B cell (primary cell): ENCODE data around the gene RTN4IP1. TPM values are rescaled to one million over a fixed set of nuclear protein-coding genes. Genes with fewer than 3 reads are reported as not detected.
A peak's percentile ranks its signal among the peaks of the same experiment; 100 is the strongest.

Experiments used
- ATAC-seq: fragments of 200-7000 bp; cut with Tn5 transposase; one replicate; pipeline ENCODE4 v1.10.0; 2021; ENCODE audit warnings: low read depth, mild to moderate bottlenecking, moderate number of reproducible peaks, moderate library complexity
- CTCF ChIA-PET: fragments of 350-600 bp; sonication (Branson Sonifier 250); formaldehyde crosslinking; loops from one replicate; lab custom pipeline; 2021; ENCODE audit warnings: antibody characterized with exemption, inconsistent platforms; lab: Charles Lee
- POLR2A ChIA-PET: fragments of 350-600 bp; sonication (Branson Sonifier 250); formaldehyde crosslinking; loops from one replicate; lab custom pipeline; 2021; ENCODE audit warnings: antibody characterized with exemption; lab: Charles Lee
- DNase-seq: peaks from one replicate; pipeline ENCODE4 v3.0.0; 2013
- H2AFZ ChIP-seq: 2 replicates; pipeline ENCODE4 v1.6.1; 2012; ENCODE audit warnings: mild to moderate bottlenecking, low read depth, low read length; ENCODE audit not compliant: insufficient read depth, poor library complexity, severe bottlenecking
- H3K27ac ChIP-seq, 2 donors: 1 replicate in 1 of 2; 2 replicates in 1 of 2; pipeline ENCODE4 v1.5.1; 2012 to 2013; ENCODE audit warnings: low read length in 2 of 2, mild to moderate bottlenecking in 2 of 2, moderate library complexity in 1 of 2
- H3K27me3 ChIP-seq, 4 experiments: fragments of 200-600 bp in 1 of 4; sonication (generic) in 1 of 4; replicated peaks in 1 of 4; 1 replicate in 2 of 4; 2 replicates in 2 of 4; pipeline versions ENCODE4 v1.6.1 to v1.7.0; 2013 to 2016; ENCODE audit warnings: low read length in 3 of 4, mild to moderate bottlenecking in 2 of 4, mixed read lengths in 1 of 4, moderate library complexity in 1 of 4; ENCODE audit not compliant: insufficient read depth in 4 of 4, control insufficient read depth in 3 of 4; ENCODE audit errors: control extremely low read depth in 1 of 4
- H3K36me3 ChIP-seq, 2 experiments: replicated peaks in 1 of 2; 1 replicate in 1 of 2; 2 replicates in 1 of 2; pipeline versions ENCODE4 v1.6.1 to v1.7.1; 2013; ENCODE audit warnings: low read length in 1 of 2; ENCODE audit not compliant: insufficient read depth in 2 of 2, control insufficient read depth in 1 of 2; ENCODE audit errors: control extremely low read depth in 1 of 2, extremely low read depth in 1 of 2
- H3K4me1 ChIP-seq, 2 donors: fragments of 200-600 bp in 1 of 2; sonication (generic) in 1 of 2; 1 replicate in 1 of 2; 2 replicates in 1 of 2; pipeline versions ENCODE4 v1.5.1 to v1.6.1; 2013 to 2017; ENCODE audit warnings: low read length in 2 of 2; ENCODE audit not compliant: control insufficient read depth in 2 of 2, insufficient read depth in 2 of 2
- H3K4me2 ChIP-seq: replicated peaks from 2 replicates; pipeline ENCODE3; 2012; ENCODE audit warnings: mild to moderate bottlenecking, low read depth, low read length; ENCODE audit not compliant: poor library complexity, severe bottlenecking
- H3K4me3 ChIP-seq, 5 experiments: fragments of 200-600 bp in 1 of 5; sonication (generic) in 1 of 5; 1 replicate in 3 of 5; 2 replicates in 2 of 5; pipeline versions ENCODE4 v1.5.1 to v1.7.0; 2011 to 2016; ENCODE audit warnings: low read length in 4 of 5, mild to moderate bottlenecking in 4 of 5, low read depth in 2 of 5, control low read depth in 1 of 5, moderate library complexity in 1 of 5; ENCODE audit not compliant: insufficient read depth in 1 of 5; ENCODE audit errors: control extremely low read depth in 1 of 5, extremely low read depth in 1 of 5
- H3K79me2 ChIP-seq: fragments of 200-600 bp; sonication (generic); one replicate; pipeline ENCODE4 v1.6.0; 2016; ENCODE audit warnings: low read length; ENCODE audit not compliant: control insufficient read depth, insufficient read depth
- H3K9ac ChIP-seq: fragments of 200-600 bp; sonication (generic); 2 replicates; pipeline ENCODE4 v1.6.1; 2017; ENCODE audit warnings: mild to moderate bottlenecking, low read length, moderate library complexity
- H3K9me3 ChIP-seq, 3 donors: one replicate each; pipeline versions ENCODE4 v1.6.1 to v1.7.1; 2013; ENCODE audit warnings: low read length in 2 of 3; ENCODE audit not compliant: control insufficient read depth in 2 of 3, insufficient read depth in 1 of 3; ENCODE audit errors: control extremely low read depth in 1 of 3
- H4K20me1 ChIP-seq: 2 replicates; pipeline ENCODE4 v1.6.0; 2012; ENCODE audit warnings: mild to moderate bottlenecking, low read length; ENCODE audit not compliant: insufficient read depth, control insufficient read depth, poor library complexity, severe bottlenecking
- H3K27ac Mint-ChIP-seq: one replicate; pipeline ENCODE4 v1.8.0; 2021; ENCODE audit warnings: mixed read lengths
- H3K27me3 Mint-ChIP-seq: one replicate; pipeline ENCODE4 v1.8.0; 2021; ENCODE audit warnings: mixed read lengths
- H3K4me1 Mint-ChIP-seq: one replicate; pipeline ENCODE4 v1.8.0; 2021; ENCODE audit warnings: mixed read lengths
- H3K4me3 Mint-ChIP-seq: one replicate; pipeline ENCODE4 v1.8.0; 2021; ENCODE audit warnings: mixed read lengths
- H3K9me3 Mint-ChIP-seq: one replicate; pipeline ENCODE4 v1.8.0; 2022; ENCODE audit warnings: mixed read lengths; ENCODE audit not compliant: insufficient read depth
- CTCF ChIP-seq: fragments of 200-600 bp; IDR thresholded peaks from one replicate; pipeline ENCODE4 v1.8.0; 2022; ENCODE audit warnings: antibody characterized with exemption, mild to moderate bottlenecking
- EZH2 ChIP-seq: IDR thresholded peaks from 2 replicates; pipeline ENCODE4 v1.6.1; 2012; ENCODE audit warnings: borderline replicate concordance, low read depth, mild to moderate bottlenecking, moderate library complexity, low read length; ENCODE audit not compliant: insufficient read depth, poor library complexity, severe bottlenecking
- WGBS: methylation state at CpG from one replicate; pipeline ENCODE4 v1.1.5; 2013; ENCODE audit warnings: missing lambda C conversion rate; ENCODE audit not compliant: insufficient coverage; 5-methylcytosine and 5-hydroxymethylcytosine counted together
- intact Hi-C: fragments of 100-400 bp; cut with micrococcal nuclease; formaldehyde crosslinking; loops from one replicate; pipeline ENCODE4 v1.10.0; 2022
- polyA plus RNA-seq: library from polyadenylated mRNA; depleted of rRNA; stranded (reverse); fragments of >200 nt; gene quantifications from 2 replicates; pipeline ENCODE4 v1.2.3, GENCODE V29; 2012
- total RNA-seq, 2 donors: library from RNA; stranded (reverse); fragments of 120-200 nt in 1 of 2; gene quantifications; 1 replicate in 1 of 2; 2 replicates in 1 of 2; pipeline versions ENCODE4 v1.2.3 to v1.2.4, GENCODE V29; 2013 to 2022

Gene RTN4IP1
- total and polyA plus RNA-seq, 2 donors (not counting 1 experiment from before 2014, with no cell fraction given), result 9.4 to 12.1 TPM

- peak overlapping the region; percentile 16 for H3K4me2 ChIP-seq
- Mint-ChIP-seq H3K9me3 (no peaks in the 10 kb centered on the region), H3K4me1 (peaks cover 63% of the 10 kb centered on the region), H3K4me3 (no peak overlapping the region), H3K27ac (peak overlapping the region; percentile 67), H3K27me3 (no peaks in the 10 kb centered on the region)
- CTCF ChIA-PET, result interaction anchor here (0.8 to 9.1 kb wide), 7 partner anchors 10 to 367 kb away, joined by 3 to 229 read pairs (median 4); partner anchors contain the start of genes QRSL1 and RTN4IP1
- H3K27me3 ChIP-seq, result no peaks in the 10 kb centered on the region
- peaks cover 1 to 8% of the 10 kb centered on the region in 2 experiments for H3K36me3 ChIP-seq
- no peaks in the 10 kb centered on the region for H3K9me3 ChIP-seq
- intact Hi-C loops, result no loop called here
- POLR2A ChIA-PET, result no interaction called here
- TF ChIP-seq CTCF (no peak), EZH2 (no peak)
- no peak overlapping the region for H2AFZ ChIP-seq
- no peak for DNase-seq
- H3K9ac ChIP-seq, result no peak overlapping the region
- no peak for ATAC-seq
- 100% methylated on average over 1 of the region's 9 CpGs for WGBS
- H4K20me1 ChIP-seq, result no peaks in the 10 kb centered on the region
- peaks cover 45 to 54% of the 10 kb centered on the region in 2 donors for H3K4me1 ChIP-seq
- no peak overlapping the region for H3K4me3 ChIP-seq
- peaks cover 15% of the 10 kb centered on the region for H3K79me2 ChIP-seq
- H3K27ac ChIP-seq, result peak overlapping the region in 1 of 2 donors; percentile 53
Observed at GRCh38 chr6:106612671-106613416, 16.5 kb downstream of the RTN4IP1 start.

- no peak overlapping the region for H3K4me2 ChIP-seq
Observed at GRCh38 chr6:106611030-106611429, 18.3 kb downstream of the RTN4IP1 start.

More at GRCh38 chr6:106611030-106611429, 18.3 kb downstream of the RTN4IP1 start:
- Histone ChIP-seq H3K27ac (no peak overlapping the region), H2AFZ (no peak overlapping the region), H4K20me1 (no peaks in the 10 kb centered on the region), H3K27me3 (no peaks in the 10 kb centered on the region), H3K36me3 (peaks cover 0 to 1% of the 10 kb centered on the region in 2 experiments), H3K9ac (no peak overlapping the region), H3K4me1 (peaks cover 45 to 60% of the 10 kb centered on the region in 2 donors), H3K79me2 (peaks cover 30% of the 10 kb centered on the region), H3K4me3 (no peak overlapping the region), H3K9me3 (no peaks in the 10 kb centered on the region)
- ChIA-PET POLR2A (interaction anchor here (0.7 kb wide), 1 partner anchor 1163 kb away, joined by 3 read pairs; no protein-coding TSS in a partner anchor), CTCF (interaction anchor here (0.6 to 9.1 kb wide), 17 partner anchors 8 to 369 kb away, joined by 3 to 229 read pairs (median 6); partner anchors contain the start of gene CD24)
- no peaks in the 10 kb centered on the region for H3K27me3 Mint-ChIP-seq
- peaks cover 66% of the 10 kb centered on the region for H3K4me1 Mint-ChIP-seq
- no peak for ATAC-seq
- H3K9me3 Mint-ChIP-seq, result no peaks in the 10 kb centered on the region
- no peak for TF ChIP-seq CTCF
- no peak overlapping the region for H3K27ac Mint-ChIP-seq
- no peak for DNase-seq
- WGBS, result no CpG with 5 or more reads among the region's 2 CpGs
- intact Hi-C loops, result no loop called here
- H3K4me3 Mint-ChIP-seq, result no peak overlapping the region
